NB4 (cell line): ENCODE results near the gene SPAG17.

Source experiments
- DNase-seq: peaks from one replicate; pipeline ENCODE4 v3.0.0; 2010; ENCODE audit warnings: low read depth
- H3K4me3 ChIP-seq: one replicate; pipeline ENCODE4 v1.5.1; 2011; ENCODE audit warnings: mild to moderate bottlenecking, low read depth, low read length, moderate library complexity
- CTCF ChIP-seq: IDR thresholded peaks from one replicate; pipeline ENCODE4 v1.5.1; 2012; ENCODE audit warnings: low read depth, low read length
- MAX ChIP-seq: IDR thresholded peaks from 2 replicates; pipeline ENCODE4 v1.6.1; 2011; ENCODE audit warnings: low read depth, low read length
- MYC ChIP-seq: IDR thresholded peaks from 2 replicates; pipeline ENCODE4 v1.6.1; 2011; ENCODE audit warnings: low read depth, low read length
- POLR2A ChIP-seq: IDR thresholded peaks from 2 replicates; pipeline ENCODE4 v1.6.1; 2011; ENCODE audit warnings: mild to moderate bottlenecking; ENCODE audit not compliant: insufficient read length; ENCODE audit errors: extremely low read depth

SPAG17 gene

GRCh38 chr1:117985973-117986372, 199.1 kb downstream of the SPAG17 start:
- H3K4me3 ChIP-seq: no peak overlapping the region
- no peak for DNase-seq
- no peak for TF ChIP-seq POLR2A

- no peak for DNase-seq
- TF ChIP-seq CTCF (no peak), MAX (no peak), POLR2A (no peak), MYC (no peak)
- no peak overlapping the region for H3K4me3 ChIP-seq
Observed at GRCh38 chr1:117985239-117985638, 199.8 kb downstream of the SPAG17 start.

- TF ChIP-seq CTCF: no peak
- no peak overlapping the region for H3K4me3 ChIP-seq
- no peak for DNase-seq
Observed at GRCh38 chr1:117981455-117982192, 203.4 kb downstream of the SPAG17 start.

- TF ChIP-seq CTCF: no peak
- no peak for TF ChIP-seq MAX
- no peak for TF ChIP-seq MYC
- TF ChIP-seq POLR2A: no peak
- no peak overlapping the region for H3K4me3 ChIP-seq
- DNase-seq: no peak
Observed at GRCh38 chr1:117976381-117976780, 208.6 kb downstream of the SPAG17 start.

- H3K4me3 ChIP-seq: no peak overlapping the region
- no peak for TF ChIP-seq MAX
- no peak for TF ChIP-seq MYC
- TF ChIP-seq CTCF: no peak
- no peak for TF ChIP-seq POLR2A
- DNase-seq: no peak
Observed at GRCh38 chr1:117971777-117972176, 213.3 kb downstream of the SPAG17 start.

- TF ChIP-seq MYC (no peak), POLR2A (no peak), CTCF (no peak), MAX (no peak)
- H3K4me3 ChIP-seq: no peak overlapping the region
- DNase-seq: no peak
Observed at GRCh38 chr1:117970252-117970651, 214.8 kb downstream of the SPAG17 start.
